Neural cell (in vitro differentiated cells): Measurements from ENCODE around the gene EFCAB12. TPM values are rescaled to one million over a fixed set of nuclear protein-coding genes. Genes with fewer than 3 reads are reported as not detected.

ENCODE experiments used
- H2AFZ ChIP-seq: fragments of 200-600, 300-800 bp; sonication (generic), shearing (Covaris generic); 2 replicates; pipeline ENCODE4 v1.6.0; 2014; ENCODE audit warnings: low read depth, mild to moderate bottlenecking, antibody characterized with exemption, low read length, moderate library complexity
- H3F3A ChIP-seq: fragments of 200-600 bp; shearing (Covaris generic); 2 replicates; pipeline ENCODE4 v1.6.1; 2016; ENCODE audit warnings: mild to moderate bottlenecking, moderate library complexity, mixed read lengths, antibody characterized with exemption, low read length; ENCODE audit not compliant: insufficient read depth, poor library complexity, severe bottlenecking
- H3K27ac ChIP-seq: fragments of 200-600, 300-800 bp; sonication (generic), shearing (Covaris generic); 2 replicates; pipeline ENCODE4 v1.5.1; 2014; ENCODE audit warnings: mild to moderate bottlenecking, low read length, moderate library complexity
- H3K27me3 ChIP-seq: fragments of 300-800, 200-600 bp; sonication (generic), shearing (Covaris generic); 2 replicates; pipeline ENCODE4 v1.6.0; 2014; ENCODE audit warnings: mild to moderate bottlenecking, low read depth, low read length, moderate library complexity; ENCODE audit not compliant: insufficient read depth
- H3K36me3 ChIP-seq: fragments of 300-800, 200-600 bp; sonication (generic), shearing (Covaris generic); 2 replicates; pipeline ENCODE4 v1.5.1; 2014; ENCODE audit warnings: mild to moderate bottlenecking, antibody characterized with exemption, low read length, moderate library complexity; ENCODE audit not compliant: insufficient read depth
- H3K4me2 ChIP-seq: fragments of 300-800, 200-600 bp; sonication (generic), shearing (Covaris generic); 2 replicates; pipeline ENCODE4 v1.6.0; 2014; ENCODE audit warnings: mild to moderate bottlenecking, low read length
- H3K4me3 ChIP-seq: fragments of 300-800, 200-600 bp; sonication (generic), shearing (Covaris generic); 2 replicates; pipeline ENCODE4 v1.5.1; 2014; ENCODE audit warnings: mild to moderate bottlenecking, low read length, moderate library complexity
- H3K79me2 ChIP-seq: fragments of 200-600 bp; shearing (Covaris generic); replicated peaks from 2 replicates; pipeline ENCODE4 v1.6.0; 2014; ENCODE audit warnings: mild to moderate bottlenecking, low read length, moderate library complexity; ENCODE audit not compliant: insufficient read depth
- H3K9ac ChIP-seq: fragments of 300-800, 200-600 bp; sonication (generic), shearing (Covaris generic); 2 replicates; pipeline ENCODE4 v1.6.1; 2016; ENCODE audit warnings: mild to moderate bottlenecking, low read length, mixed read lengths
- H3K9me2 ChIP-seq: fragments of 200-600 bp; shearing (Covaris generic); 2 replicates; pipeline ENCODE4 v1.6.1; 2016; ENCODE audit warnings: mild to moderate bottlenecking, low read length, mixed read lengths; ENCODE audit not compliant: insufficient read depth
- H3K9me3 ChIP-seq: fragments of 200-600, 300-800 bp; sonication (generic), shearing (Covaris generic); 2 replicates; pipeline ENCODE4 v1.6.1; 2016; ENCODE audit warnings: mild to moderate bottlenecking, mixed run types, low read length, moderate library complexity, mixed read lengths
- H4K20me1 ChIP-seq: fragments of 200-600 bp; shearing (Covaris generic); 2 replicates; pipeline ENCODE4 v1.6.1; 2016; ENCODE audit warnings: mild to moderate bottlenecking, mixed run types; ENCODE audit not compliant: insufficient read depth
- EP300 ChIP-seq: fragments of 450-650 bp; conservative IDR thresholded peaks from 2 replicates; pipeline ENCODE4 v1.6.1; 2014; ENCODE audit warnings: antibody characterized with exemption, mild to moderate bottlenecking, moderate library complexity; ENCODE audit not compliant: poor library complexity, severe bottlenecking
- EZH2 ChIP-seq: fragments of 200-600, 300-800 bp; shearing (Covaris generic), sonication (generic); IDR thresholded peaks from 2 replicates; pipeline ENCODE4 v1.6.1; 2014; ENCODE audit warnings: antibody characterized with exemption, low read length, borderline replicate concordance, mild to moderate bottlenecking; ENCODE audit not compliant: insufficient read depth, poor library complexity, severe bottlenecking
- MXI1 ChIP-seq: fragments of 450-650 bp; conservative IDR thresholded peaks from 2 replicates; pipeline ENCODE4 v1.6.1; 2014; ENCODE audit warnings: antibody characterized with exemption, mild to moderate bottlenecking; ENCODE audit not compliant: poor library complexity, severe bottlenecking
- POLR2AphosphoS5 ChIP-seq: IDR thresholded peaks from 2 replicates; pipeline ENCODE4 v1.6.1; 2012
- RAD21 ChIP-seq: fragments of 450-650 bp; conservative IDR thresholded peaks from 2 replicates; pipeline ENCODE4 v1.6.1; 2014; ENCODE audit warnings: antibody characterized with exemption, mild to moderate bottlenecking, moderate library complexity
- SMC3 ChIP-seq: fragments of 450-650 bp; conservative IDR thresholded peaks from 2 replicates; pipeline ENCODE4 v1.6.1; 2014; ENCODE audit warnings: antibody characterized with exemption, mild to moderate bottlenecking, moderate library complexity; ENCODE audit not compliant: poor library complexity
- TAF1 ChIP-seq: IDR thresholded peaks from 2 replicates; pipeline ENCODE4 v1.6.1; 2012; ENCODE audit warnings: low read depth
- polyA plus RNA-seq: library from polyadenylated mRNA; depleted of rRNA; stranded (reverse); fragments of >200 nt; gene quantifications from 2 replicates; pipeline ENCODE4 v1.2.3, GENCODE V29; 2014
- TF ChIP-seq, protein P1 (sequence below): fragments of 450-650 bp; IDR thresholded peaks from 2 replicates; pipeline ENCODE4 v1.5.1; 2014; ENCODE audit warnings: antibody characterized with exemption, mild to moderate bottlenecking, moderate library complexity; ENCODE audit not compliant: poor library complexity, severe bottlenecking
- TF ChIP-seq, protein P2 (sequence below): IDR thresholded peaks from 2 replicates; pipeline ENCODE4 v1.6.1; 2012; ENCODE audit warnings: borderline replicate concordance

EFCAB12 gene
- polyA plus RNA-seq, 1 donor from 2014 or later = 0.32 TPM

DNA sequence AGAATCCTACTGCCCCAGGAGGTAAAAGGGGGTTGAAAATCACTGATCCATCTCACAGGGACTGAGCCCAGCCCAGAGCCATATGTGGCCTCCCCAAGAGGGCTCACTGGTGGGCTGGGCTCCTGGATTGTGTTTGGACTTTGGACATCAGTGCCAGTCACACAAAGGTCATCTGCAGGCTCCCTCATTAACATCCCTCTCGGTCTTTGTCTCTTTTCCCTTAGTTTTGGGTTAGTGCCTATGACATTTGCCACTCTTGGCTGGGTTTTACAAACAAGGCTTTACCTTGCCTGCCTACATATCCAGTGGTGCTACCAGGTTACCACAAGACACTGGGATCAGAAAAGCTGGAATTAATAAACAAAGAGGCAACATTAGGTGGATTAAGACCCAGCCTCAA, 39.5 kb upstream of the EFCAB12 start:
- TF ChIP-seq, protein P1, sequence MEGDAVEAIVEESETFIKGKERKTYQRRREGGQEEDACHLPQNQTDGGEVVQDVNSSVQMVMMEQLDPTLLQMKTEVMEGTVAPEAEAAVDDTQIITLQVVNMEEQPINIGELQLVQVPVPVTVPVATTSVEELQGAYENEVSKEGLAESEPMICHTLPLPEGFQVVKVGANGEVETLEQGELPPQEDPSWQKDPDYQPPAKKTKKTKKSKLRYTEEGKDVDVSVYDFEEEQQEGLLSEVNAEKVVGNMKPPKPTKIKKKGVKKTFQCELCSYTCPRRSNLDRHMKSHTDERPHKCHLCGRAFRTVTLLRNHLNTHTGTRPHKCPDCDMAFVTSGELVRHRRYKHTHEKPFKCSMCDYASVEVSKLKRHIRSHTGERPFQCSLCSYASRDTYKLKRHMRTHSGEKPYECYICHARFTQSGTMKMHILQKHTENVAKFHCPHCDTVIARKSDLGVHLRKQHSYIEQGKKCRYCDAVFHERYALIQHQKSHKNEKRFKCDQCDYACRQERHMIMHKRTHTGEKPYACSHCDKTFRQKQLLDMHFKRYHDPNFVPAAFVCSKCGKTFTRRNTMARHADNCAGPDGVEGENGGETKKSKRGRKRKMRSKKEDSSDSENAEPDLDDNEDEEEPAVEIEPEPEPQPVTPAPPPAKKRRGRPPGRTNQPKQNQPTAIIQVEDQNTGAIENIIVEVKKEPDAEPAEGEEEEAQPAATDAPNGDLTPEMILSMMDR = no peak
- TF ChIP-seq MXI1 = no peak
- TF ChIP-seq TAF1 = no peak
- no peak for TF ChIP-seq EP300
- no peak for TF ChIP-seq POLR2AphosphoS5
- no peak for TF ChIP-seq RAD21
- no peak for TF ChIP-seq EZH2
- TF ChIP-seq, protein P2, sequence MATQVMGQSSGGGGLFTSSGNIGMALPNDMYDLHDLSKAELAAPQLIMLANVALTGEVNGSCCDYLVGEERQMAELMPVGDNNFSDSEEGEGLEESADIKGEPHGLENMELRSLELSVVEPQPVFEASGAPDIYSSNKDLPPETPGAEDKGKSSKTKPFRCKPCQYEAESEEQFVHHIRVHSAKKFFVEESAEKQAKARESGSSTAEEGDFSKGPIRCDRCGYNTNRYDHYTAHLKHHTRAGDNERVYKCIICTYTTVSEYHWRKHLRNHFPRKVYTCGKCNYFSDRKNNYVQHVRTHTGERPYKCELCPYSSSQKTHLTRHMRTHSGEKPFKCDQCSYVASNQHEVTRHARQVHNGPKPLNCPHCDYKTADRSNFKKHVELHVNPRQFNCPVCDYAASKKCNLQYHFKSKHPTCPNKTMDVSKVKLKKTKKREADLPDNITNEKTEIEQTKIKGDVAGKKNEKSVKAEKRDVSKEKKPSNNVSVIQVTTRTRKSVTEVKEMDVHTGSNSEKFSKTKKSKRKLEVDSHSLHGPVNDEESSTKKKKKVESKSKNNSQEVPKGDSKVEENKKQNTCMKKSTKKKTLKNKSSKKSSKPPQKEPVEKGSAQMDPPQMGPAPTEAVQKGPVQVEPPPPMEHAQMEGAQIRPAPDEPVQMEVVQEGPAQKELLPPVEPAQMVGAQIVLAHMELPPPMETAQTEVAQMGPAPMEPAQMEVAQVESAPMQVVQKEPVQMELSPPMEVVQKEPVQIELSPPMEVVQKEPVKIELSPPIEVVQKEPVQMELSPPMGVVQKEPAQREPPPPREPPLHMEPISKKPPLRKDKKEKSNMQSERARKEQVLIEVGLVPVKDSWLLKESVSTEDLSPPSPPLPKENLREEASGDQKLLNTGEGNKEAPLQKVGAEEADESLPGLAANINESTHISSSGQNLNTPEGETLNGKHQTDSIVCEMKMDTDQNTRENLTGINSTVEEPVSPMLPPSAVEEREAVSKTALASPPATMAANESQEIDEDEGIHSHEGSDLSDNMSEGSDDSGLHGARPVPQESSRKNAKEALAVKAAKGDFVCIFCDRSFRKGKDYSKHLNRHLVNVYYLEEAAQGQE = no peak
- TF ChIP-seq SMC3 = no peak
- H3K4me3 ChIP-seq = no peak overlapping the region
- no peaks in the 10 kb centered on the region for H3K9me2 ChIP-seq
- H3K27me3 ChIP-seq = no peaks in the 10 kb centered on the region
- no peaks in the 10 kb centered on the region for H3K36me3 ChIP-seq
- H2AFZ ChIP-seq = no peak overlapping the region
- H3K4me2 ChIP-seq = no peak overlapping the region
- H4K20me1 ChIP-seq = no peaks in the 10 kb centered on the region
- no peaks in the 10 kb centered on the region for H3F3A ChIP-seq
- no peak overlapping the region for H3K27ac ChIP-seq
- H3K9ac ChIP-seq = no peak overlapping the region
- H3K9me3 ChIP-seq = no peaks in the 10 kb centered on the region
- H3K79me2 ChIP-seq = no peaks in the 10 kb centered on the region

DNA sequence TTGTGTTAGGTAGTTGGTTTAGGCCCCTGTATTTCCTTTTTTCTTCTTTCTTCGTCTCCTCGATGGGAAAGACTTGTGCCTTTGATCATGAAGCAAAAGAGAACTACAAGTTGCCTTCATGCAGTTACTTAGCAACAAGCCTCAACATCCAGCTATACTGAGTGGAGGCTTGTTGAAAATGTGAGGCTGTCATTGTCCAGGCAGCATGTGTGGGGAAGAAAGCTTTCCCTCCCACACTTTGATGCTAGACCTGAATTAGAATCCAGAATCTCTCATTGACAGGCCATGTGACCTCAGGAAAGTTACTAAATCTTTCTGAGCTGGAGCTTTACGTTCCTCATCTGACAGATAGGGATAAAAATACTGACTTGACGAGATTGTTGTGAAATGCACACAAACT, 35.3 kb upstream of the EFCAB12 start:
- Histone ChIP-seq H3K36me3 (no peaks in the 10 kb centered on the region), H2AFZ (no peak overlapping the region), H3K27me3 (no peaks in the 10 kb centered on the region), H4K20me1 (no peaks in the 10 kb centered on the region), H3K4me3 (no peak overlapping the region), H3K4me2 (no peak overlapping the region), H3K79me2 (no peaks in the 10 kb centered on the region), H3K9ac (no peak overlapping the region), H3K27ac (no peak overlapping the region), H3K9me2 (no peaks in the 10 kb centered on the region), H3F3A (no peaks in the 10 kb centered on the region), H3K9me3 (no peaks in the 10 kb centered on the region)
- no peak for TF ChIP-seq MXI1
- TF ChIP-seq, protein P2 = no peak
